Measurements from ENCODE around the gene MAPK9.

- TF ChIP-seq CTCF (IDR thresholded peaks at IDR 0.05; ENCODE audit: borderline replicate concordance, extremely low read depth, low read length, poor library complexity, severe bottlenecking), result no peak
- no peak for TF ChIP-seq EZH2 (IDR thresholded peaks at IDR 0.05; ENCODE audit: borderline replicate concordance, low read depth, low read length, severe bottlenecking)
Measured at GRCh38 chr5:180287404-180287803, 4.5 kb downstream of the MAPK9 start.
